Mammary epithelial cell (primary cell): ENCODE results near the gene GCLM.

Experiments
- CTCF ChIP-seq, 2 donors: IDR thresholded peaks in 1 of 2; conservative IDR thresholded peaks in 1 of 2; 2 replicates each; pipeline ENCODE4 v1.5.1; 2011 to 2012; ENCODE audit warnings: inconsistent platforms in 2 of 2, low read length in 2 of 2, mild to moderate bottlenecking in 2 of 2, control low read depth in 1 of 2, low read depth in 1 of 2; ENCODE audit not compliant: insufficient read depth in 1 of 2; ENCODE audit errors: extremely low read depth in 1 of 2
- EZH2 ChIP-seq: IDR thresholded peaks from 2 replicates; pipeline ENCODE4 v1.6.1; 2012; ENCODE audit warnings: low read length, inconsistent platforms, borderline replicate concordance

GRCh38 chr1:93851327-93851712, 57.9 kb downstream of the GCLM start:
- TF ChIP-seq CTCF (conservative IDR thresholded peaks at IDR 0.05 in 1 of 2, IDR thresholded peaks at IDR 0.05 in 1 of 2; ENCODE audit: extremely low read depth in 1 of 2, insufficient read depth in 1 of 2, low read depth in 1 of 2, low read length in 2 of 2) (no peak), EZH2 (no peak)
